Trophoblast cell (in vitro differentiated cells and primary cell): ENCODE results near the gene CHST15.

ENCODE experiments used
- DNase-seq, 2 donors: peaks; one replicate each; pipeline ENCODE4 v3.0.0-alpha.2; 2016
- H2AFZ ChIP-seq: 2 replicates; pipeline ENCODE4 v1.6.1; 2013; ENCODE audit warnings: low read length, moderate library complexity, mild to moderate bottlenecking; ENCODE audit not compliant: insufficient read depth, poor library complexity
- H2AK5ac ChIP-seq: 2 replicates; pipeline ENCODE4 v1.6.1; 2013; ENCODE audit warnings: mild to moderate bottlenecking, low read length
- H2BK120ac ChIP-seq: 2 replicates; pipeline ENCODE4 v1.6.1; 2013; ENCODE audit warnings: low read length, mild to moderate bottlenecking, moderate library complexity; ENCODE audit not compliant: insufficient read depth, poor library complexity
- H2BK12ac ChIP-seq: 2 replicates; pipeline ENCODE4 v1.6.1; 2013; ENCODE audit warnings: mild to moderate bottlenecking, low read length, moderate library complexity
- H2BK5ac ChIP-seq: 2 replicates; pipeline ENCODE4 v1.6.1; 2013; ENCODE audit warnings: low read length, low read depth, moderate library complexity, mild to moderate bottlenecking; ENCODE audit not compliant: poor library complexity
- H3K14ac ChIP-seq: 2 replicates; pipeline ENCODE4 v1.6.1; 2013; ENCODE audit warnings: mild to moderate bottlenecking, low read length
- H3K18ac ChIP-seq: 2 replicates; pipeline ENCODE4 v1.6.1; 2013; ENCODE audit warnings: mild to moderate bottlenecking, low read length
- H3K23ac ChIP-seq: 2 replicates; pipeline ENCODE4 v1.6.1; 2013; ENCODE audit warnings: low read length
- H3K27ac ChIP-seq: 2 replicates; pipeline ENCODE4 v1.5.1; 2013; ENCODE audit warnings: low read depth, mild to moderate bottlenecking, inconsistent platforms, low read length, moderate library complexity
- H3K27me3 ChIP-seq: 2 replicates; pipeline ENCODE4 v1.6.1; 2013; ENCODE audit warnings: inconsistent platforms, mild to moderate bottlenecking, low read length, moderate library complexity; ENCODE audit not compliant: insufficient read depth
- H3K36me3 ChIP-seq, 2 experiments: 1 replicate in 1 of 2; 2 replicates in 1 of 2; pipeline ENCODE4 v1.6.1; 2013; ENCODE audit warnings: low read length in 2 of 2, mild to moderate bottlenecking in 2 of 2, moderate library complexity in 1 of 2; ENCODE audit not compliant: insufficient read depth in 2 of 2, control insufficient read depth in 1 of 2
- H3K4ac ChIP-seq: 2 replicates; pipeline ENCODE4 v1.6.1; 2013; ENCODE audit warnings: low read depth, mild to moderate bottlenecking, low read length, moderate library complexity
- H3K4me1 ChIP-seq, 2 experiments: 1 replicate in 1 of 2; 2 replicates in 1 of 2; pipeline ENCODE4 v1.6.1; 2013; ENCODE audit warnings: low read length in 2 of 2, mild to moderate bottlenecking in 2 of 2, moderate library complexity in 1 of 2; ENCODE audit not compliant: insufficient read depth in 2 of 2, control insufficient read depth in 1 of 2
- H3K4me2 ChIP-seq: 2 replicates; pipeline ENCODE4 v1.6.1; 2013; ENCODE audit warnings: inconsistent platforms, mild to moderate bottlenecking, low read length, moderate library complexity
- H3K4me3 ChIP-seq: 2 replicates; pipeline ENCODE4 v1.5.1; 2013; ENCODE audit warnings: mild to moderate bottlenecking, low read depth, low read length, inconsistent platforms
- H3K79me1 ChIP-seq: one replicate; pipeline ENCODE4 v1.6.1; 2013; ENCODE audit warnings: low read length
- H3K79me2 ChIP-seq: 2 replicates; pipeline ENCODE4 v1.6.1; 2013; ENCODE audit warnings: low read length, mild to moderate bottlenecking; ENCODE audit not compliant: control insufficient read depth, insufficient read depth, poor library complexity
- H3K9ac ChIP-seq: 2 replicates; pipeline ENCODE4 v1.6.1; 2013; ENCODE audit warnings: mild to moderate bottlenecking, low read length
- H3K9me3 ChIP-seq: 2 replicates; pipeline ENCODE4 v1.6.1; 2013; ENCODE audit warnings: low read depth, mild to moderate bottlenecking, control low read depth, inconsistent platforms, low read length; ENCODE audit not compliant: insufficient read depth
- H4K12ac ChIP-seq: 2 replicates; pipeline ENCODE4 v1.6.1; 2013; ENCODE audit warnings: low read depth, mild to moderate bottlenecking, low read length, moderate library complexity
- H4K8ac ChIP-seq: 2 replicates; pipeline ENCODE4 v1.6.1; 2013; ENCODE audit warnings: low read depth, mild to moderate bottlenecking, low read length, moderate library complexity
- H4K91ac ChIP-seq: one replicate; pipeline ENCODE4 v1.6.1; 2013; ENCODE audit warnings: low read depth, mild to moderate bottlenecking, low read length, moderate library complexity
- WGBS: extraction: QIAGEN DNeasy Blood & Tissue Kit; methylation state at CpG from one replicate; pipeline ENCODE4 v1.1.7; 2013; ENCODE audit warnings: missing lambda C conversion rate; ENCODE audit not compliant: insufficient read length, insufficient coverage; ENCODE audit errors: extremely low coverage; 5-methylcytosine and 5-hydroxymethylcytosine counted together

The CHST15 gene

DNA sequence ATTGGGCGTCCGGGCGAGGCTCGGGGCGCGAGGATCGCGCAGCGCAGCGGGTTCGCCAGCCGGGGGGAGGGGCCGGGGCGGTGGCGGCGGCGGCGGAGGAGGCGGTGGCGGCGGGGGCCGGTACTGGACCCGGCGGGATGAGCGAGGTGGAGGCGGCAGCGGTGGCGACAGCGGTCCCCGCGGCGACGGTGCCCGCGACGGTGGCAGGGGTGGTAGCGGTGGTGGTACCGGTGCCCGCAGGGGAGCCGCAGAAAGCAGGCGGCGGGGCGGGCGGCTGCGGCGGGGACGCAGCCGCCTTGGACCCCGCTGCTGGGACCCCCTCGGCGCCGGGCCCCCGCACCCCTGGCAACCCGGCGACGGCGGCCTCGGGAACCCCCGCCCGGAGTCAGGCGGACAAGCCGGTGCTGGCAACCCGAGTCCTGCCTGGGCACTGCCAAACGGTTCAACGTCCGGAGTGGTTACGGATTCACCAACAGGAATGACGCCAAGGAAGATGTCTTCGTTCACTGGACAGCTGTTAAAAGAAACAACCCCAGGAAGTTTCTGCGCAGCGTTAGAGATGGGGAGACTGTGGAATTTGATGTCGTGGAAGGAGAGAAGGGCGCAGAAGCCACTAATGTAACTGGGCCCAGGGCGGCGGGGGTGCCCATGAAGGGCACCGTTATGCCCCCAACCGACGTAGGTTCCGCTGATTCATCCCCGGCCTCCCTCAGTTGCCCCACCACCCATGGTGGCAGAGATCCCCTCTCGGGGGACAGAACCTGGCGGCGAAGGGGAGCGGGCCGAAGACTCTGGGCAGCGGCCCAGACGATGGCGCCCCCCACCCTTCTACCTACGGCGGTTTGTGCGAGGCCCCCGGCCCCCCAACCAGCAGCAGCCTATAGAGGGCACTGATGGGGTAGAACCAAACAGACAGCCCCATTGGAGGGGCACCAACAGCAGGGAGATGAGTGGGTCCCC lies 101.5 kb downstream of the CHST15 start:
- no CpG with 5 or more reads among the region's 92 CpGs for WGBS
- Histone ChIP-seq H3K4ac (no peak overlapping the region), H4K8ac (no peak overlapping the region), H4K12ac (no peak overlapping the region), H3K18ac (no peak overlapping the region), H2AK5ac (no peak overlapping the region), H4K91ac (no peak overlapping the region), H3K79me1 (no peaks in the 10 kb centered on the region), H3K79me2 (no peaks in the 10 kb centered on the region), H2BK12ac (no peak overlapping the region), H3K27ac (no peak overlapping the region), H3K14ac (no peak overlapping the region), H3K27me3 (no peaks in the 10 kb centered on the region), H3K4me2 (no peak overlapping the region), H3K23ac (no peak overlapping the region), H3K4me3 (no peak overlapping the region), H2BK5ac (no peak overlapping the region), H3K4me1 (peaks cover 2 to 8% of the 10 kb centered on the region in 2 experiments), H3K9ac (no peak overlapping the region), H2BK120ac (no peak overlapping the region), H3K36me3 (no peaks in the 10 kb centered on the region), H2AFZ (no peak overlapping the region), H3K9me3 (peaks cover 3% of the 10 kb centered on the region)
- no peak for DNase-seq

DNA sequence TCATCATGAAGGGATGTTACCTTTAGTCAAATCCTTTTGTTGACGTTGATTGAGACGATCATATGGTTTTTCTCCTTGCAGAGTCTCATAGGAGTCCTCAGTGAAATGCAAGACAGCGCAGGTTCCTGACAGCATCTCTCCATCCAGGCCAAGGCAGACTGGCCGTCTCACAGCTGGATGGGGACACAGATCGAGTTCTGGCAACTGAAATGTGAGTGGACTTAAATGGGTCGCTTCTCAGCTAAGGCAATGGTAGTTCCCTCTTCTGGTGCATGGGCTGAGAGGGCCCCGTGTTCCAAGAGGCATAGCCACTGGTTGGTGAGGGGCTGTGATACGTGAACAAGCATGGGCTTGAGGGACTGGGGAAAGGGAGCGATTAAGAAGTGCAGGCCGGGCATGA lies 102.5 kb downstream of the CHST15 start:
- H3K14ac ChIP-seq: no peak overlapping the region
- no peaks in the 10 kb centered on the region for H3K79me2 ChIP-seq
- no peaks in the 10 kb centered on the region for H3K79me1 ChIP-seq
- H3K4me3 ChIP-seq: no peak overlapping the region
- H2AFZ ChIP-seq: no peak overlapping the region
- H3K27ac ChIP-seq: no peak overlapping the region
- H2AK5ac ChIP-seq: no peak overlapping the region
- no peak overlapping the region for H3K4me2 ChIP-seq
- H2BK5ac ChIP-seq: no peak overlapping the region
- no CpG with 5 or more reads among the region's 10 CpGs for WGBS
- no peak overlapping the region for H3K23ac ChIP-seq
- no peaks in the 10 kb centered on the region for H3K27me3 ChIP-seq
- H4K91ac ChIP-seq: no peak overlapping the region
- no peak overlapping the region for H3K18ac ChIP-seq
- peaks cover 2 to 8% of the 10 kb centered on the region in 2 experiments for H3K4me1 ChIP-seq
- DNase-seq: no peak
- H3K4ac ChIP-seq: no peak overlapping the region
- H2BK12ac ChIP-seq: no peak overlapping the region
- H3K36me3 ChIP-seq: no peaks in the 10 kb centered on the region
- peaks cover 3% of the 10 kb centered on the region for H3K9me3 ChIP-seq
- H4K12ac ChIP-seq: no peak overlapping the region
- H3K9ac ChIP-seq: no peak overlapping the region
- no peak overlapping the region for H2BK120ac ChIP-seq
- H4K8ac ChIP-seq: no peak overlapping the region

DNA sequence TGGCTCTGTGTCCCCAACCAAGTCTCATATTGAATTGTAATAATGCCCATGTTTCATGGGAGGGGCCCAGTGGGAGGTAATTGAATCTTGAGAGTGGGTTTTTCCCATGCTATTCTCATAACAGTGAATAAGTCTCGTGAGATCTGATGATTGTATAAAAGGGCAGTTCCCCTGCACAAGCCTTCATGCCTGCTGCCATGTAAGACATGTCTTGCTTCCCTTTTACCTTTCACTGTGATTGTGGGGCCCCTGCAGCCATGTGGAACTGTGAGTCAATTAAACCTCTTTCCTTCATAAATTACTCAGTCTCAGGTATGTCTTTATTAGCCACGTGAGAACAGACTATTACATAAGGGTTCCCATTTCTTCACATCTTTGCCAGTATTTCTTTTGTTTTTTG lies 104.7 kb downstream of the CHST15 start:
- H3K4ac ChIP-seq: no peak overlapping the region
- H3K27ac ChIP-seq: no peak overlapping the region
- H3K23ac ChIP-seq: no peak overlapping the region
- no peaks in the 10 kb centered on the region for H3K36me3 ChIP-seq
- no peaks in the 10 kb centered on the region for H3K79me1 ChIP-seq
- no peak overlapping the region for H4K91ac ChIP-seq
- no peak overlapping the region for H2BK5ac ChIP-seq
- H3K14ac ChIP-seq: no peak overlapping the region
- no peak for DNase-seq
- no peak overlapping the region for H4K8ac ChIP-seq
- H3K9me3 ChIP-seq: peaks cover 3% of the 10 kb centered on the region
- H2BK120ac ChIP-seq: no peak overlapping the region
- no peak overlapping the region for H3K4me2 ChIP-seq
- H2BK12ac ChIP-seq: no peak overlapping the region
- H4K12ac ChIP-seq: no peak overlapping the region
- no peak overlapping the region for H2AK5ac ChIP-seq
- no CpG with 5 or more reads among the region's 2 CpGs for WGBS
- H3K4me3 ChIP-seq: no peak overlapping the region
- no peaks in the 10 kb centered on the region for H3K4me1 ChIP-seq
- H2AFZ ChIP-seq: no peak overlapping the region
- H3K79me2 ChIP-seq: no peaks in the 10 kb centered on the region
- H3K18ac ChIP-seq: no peak overlapping the region
- H3K9ac ChIP-seq: no peak overlapping the region
- H3K27me3 ChIP-seq: no peaks in the 10 kb centered on the region

- Histone ChIP-seq H3K9me3 (peaks cover 3% of the 10 kb centered on the region), H2AK5ac (no peak overlapping the region), H4K91ac (no peak overlapping the region), H4K12ac (no peak overlapping the region), H3K14ac (no peak overlapping the region), H3K79me2 (no peaks in the 10 kb centered on the region), H3K79me1 (no peaks in the 10 kb centered on the region), H2BK12ac (no peak overlapping the region), H3K4me2 (no peak overlapping the region), H3K27me3 (no peaks in the 10 kb centered on the region), H3K4me3 (no peak overlapping the region), H2BK5ac (no peak overlapping the region), H3K4me1 (no peaks in the 10 kb centered on the region), H3K36me3 (no peaks in the 10 kb centered on the region), H3K27ac (no peak overlapping the region), H3K9ac (no peak overlapping the region), H3K4ac (no peak overlapping the region), H3K18ac (no peak overlapping the region), H4K8ac (no peak overlapping the region), H3K23ac (no peak overlapping the region), H2AFZ (no peak overlapping the region), H2BK120ac (no peak overlapping the region)
- DNase-seq: no peak
- no CpG with 5 or more reads among the region's 1 CpG for WGBS
These were observed 106.7 kb downstream of the CHST15 start for GRCh38 chr10:123986736-123987135.
